ENCODE data around the gene BBC3. TPM values are rescaled to one million over a fixed set of nuclear protein-coding genes. Genes with fewer than 3 reads are reported as not detected.
A peak's percentile ranks its signal among the peaks of the same experiment; 100 is the strongest.

BBC3 gene
- total and polyA plus RNA-seq, 2 experiments from 2014 or later, result 23.4 to 31.9 TPM

DNA sequence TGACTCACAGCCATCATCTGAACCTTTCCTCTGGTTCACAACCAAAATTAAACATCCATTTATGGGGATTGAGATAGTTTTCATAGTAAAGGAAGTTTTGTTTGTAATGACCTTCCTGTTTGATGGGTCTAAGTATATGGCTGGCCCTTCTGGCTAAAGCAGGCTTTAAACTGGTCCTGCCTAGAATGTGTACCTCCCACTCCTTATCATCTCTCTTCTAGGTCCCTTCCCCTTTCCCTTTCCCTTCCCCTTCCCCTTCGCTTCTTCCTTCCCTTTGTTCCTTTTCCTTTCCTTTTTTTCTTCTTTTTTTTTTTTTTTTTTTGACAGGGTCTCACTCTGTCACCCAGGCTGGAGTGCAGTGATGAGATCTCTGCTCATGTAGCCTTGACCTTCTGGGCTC is 35.6 kb downstream of the BBC3 start:
- peaks cover 6% of the 10 kb centered on the region for H3K27me3 Mint-ChIP-seq (ENCODE audit: insufficient read depth, low read depth, poor library complexity)
- no peaks in the 10 kb centered on the region for H3K27me3 ChIP-seq (ENCODE audit: insufficient read depth)
- peaks cover 57% of the 10 kb centered on the region for H3K36me3 Mint-ChIP-seq (ENCODE audit: low read depth)
- no peak for TF ChIP-seq NANOG (IDR thresholded peaks at IDR 0.05; ENCODE audit: borderline replicate concordance)
- TF ChIP-seq, protein P1, sequence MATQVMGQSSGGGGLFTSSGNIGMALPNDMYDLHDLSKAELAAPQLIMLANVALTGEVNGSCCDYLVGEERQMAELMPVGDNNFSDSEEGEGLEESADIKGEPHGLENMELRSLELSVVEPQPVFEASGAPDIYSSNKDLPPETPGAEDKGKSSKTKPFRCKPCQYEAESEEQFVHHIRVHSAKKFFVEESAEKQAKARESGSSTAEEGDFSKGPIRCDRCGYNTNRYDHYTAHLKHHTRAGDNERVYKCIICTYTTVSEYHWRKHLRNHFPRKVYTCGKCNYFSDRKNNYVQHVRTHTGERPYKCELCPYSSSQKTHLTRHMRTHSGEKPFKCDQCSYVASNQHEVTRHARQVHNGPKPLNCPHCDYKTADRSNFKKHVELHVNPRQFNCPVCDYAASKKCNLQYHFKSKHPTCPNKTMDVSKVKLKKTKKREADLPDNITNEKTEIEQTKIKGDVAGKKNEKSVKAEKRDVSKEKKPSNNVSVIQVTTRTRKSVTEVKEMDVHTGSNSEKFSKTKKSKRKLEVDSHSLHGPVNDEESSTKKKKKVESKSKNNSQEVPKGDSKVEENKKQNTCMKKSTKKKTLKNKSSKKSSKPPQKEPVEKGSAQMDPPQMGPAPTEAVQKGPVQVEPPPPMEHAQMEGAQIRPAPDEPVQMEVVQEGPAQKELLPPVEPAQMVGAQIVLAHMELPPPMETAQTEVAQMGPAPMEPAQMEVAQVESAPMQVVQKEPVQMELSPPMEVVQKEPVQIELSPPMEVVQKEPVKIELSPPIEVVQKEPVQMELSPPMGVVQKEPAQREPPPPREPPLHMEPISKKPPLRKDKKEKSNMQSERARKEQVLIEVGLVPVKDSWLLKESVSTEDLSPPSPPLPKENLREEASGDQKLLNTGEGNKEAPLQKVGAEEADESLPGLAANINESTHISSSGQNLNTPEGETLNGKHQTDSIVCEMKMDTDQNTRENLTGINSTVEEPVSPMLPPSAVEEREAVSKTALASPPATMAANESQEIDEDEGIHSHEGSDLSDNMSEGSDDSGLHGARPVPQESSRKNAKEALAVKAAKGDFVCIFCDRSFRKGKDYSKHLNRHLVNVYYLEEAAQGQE (IDR thresholded peaks at IDR 0.05; ENCODE audit: unreplicated experiment), result no peak
- no peak for TF ChIP-seq CREB1 (CRISPR knock-in tag; IDR thresholded peaks at IDR 0.05; ENCODE audit: low read depth)
- TF ChIP-seq ZNF114 (CRISPR knock-in tag; IDR thresholded peaks at IDR 0.05), result no peak
- no peak for TF ChIP-seq ZNF331 (CRISPR knock-in tag; IDR thresholded peaks at IDR 0.05; ENCODE audit: low read depth)
- TF ChIP-seq CTCF (conservative IDR thresholded peaks at IDR 0.05; ENCODE audit: low read depth in 2 of 2), result no peak
- peaks cover 50% of the 10 kb centered on the region for H4K20me1 ChIP-seq (replicated peaks; ENCODE audit: insufficient read depth)
- H3K4me3 ChIP-seq, result no peak overlapping the region
- H3K36me3 ChIP-seq (ENCODE audit: insufficient read depth), result peaks cover 26% of the 10 kb centered on the region
- no peak overlapping the region for H3K4me3 Mint-ChIP-seq
- 0 out of 2 replicates have a peak overlapping the region, but pooled peaks have one; percentile 32 for H3K27ac ChIP-seq (ENCODE audit: low read depth)
- H3K79me2 ChIP-seq (replicated peaks; ENCODE audit: insufficient read depth), result peaks cover 31% of the 10 kb centered on the region
- no peaks in the 10 kb centered on the region for H3K9me3 Mint-ChIP-seq
- no peaks in the 10 kb centered on the region for H3K4me1 Mint-ChIP-seq
- H3K4me1 ChIP-seq (ENCODE audit: insufficient read depth), result no peaks in the 10 kb centered on the region
- H3K9me2 ChIP-seq (ENCODE audit: insufficient read depth), result no peaks in the 10 kb centered on the region
- no peak overlapping the region for H3K27ac Mint-ChIP-seq
- H3K4me2 ChIP-seq, result no peak overlapping the region
- peaks cover 29% of the 10 kb centered on the region for H3F3A ChIP-seq (replicated peaks; ENCODE audit: low read depth)
- H2AFZ ChIP-seq, result no peak overlapping the region
- DNase-seq (ENCODE audit: low spot score) (no peak), ATAC-seq (no peak)

- Mint-ChIP-seq H3K4me1 (peaks cover 6% of the 10 kb centered on the region), H3K27ac (peak overlapping the region; percentile 79), H3K36me3 (ENCODE audit: low read depth) (peaks cover 46% of the 10 kb centered on the region), H3K27me3 (ENCODE audit: insufficient read depth, low read depth, poor library complexity) (no peaks in the 10 kb centered on the region), H3K4me3 (no peak overlapping the region), H3K9me3 (no peaks in the 10 kb centered on the region)
- peaks cover 6% of the 10 kb centered on the region for H3K36me3 ChIP-seq (ENCODE audit: insufficient read depth)
- H3K4me2 ChIP-seq, result no peak overlapping the region
- no peaks in the 10 kb centered on the region for H3K9me2 ChIP-seq (ENCODE audit: insufficient read depth)
- H3K79me2 ChIP-seq (replicated peaks; ENCODE audit: insufficient read depth), result peaks cover 70% of the 10 kb centered on the region
- TF ChIP-seq STAT1 (IDR thresholded peaks at IDR 0.05; ENCODE audit: unreplicated experiment) (no peak), JUNB (IDR thresholded peaks at IDR 0.05; ENCODE audit: unreplicated experiment) (no peak), EZH2 (IDR thresholded peaks at IDR 0.05; ENCODE audit: low read depth, unreplicated experiment) (no peak), CTCF (conservative IDR thresholded peaks at IDR 0.05; ENCODE audit: low read depth in 2 of 2) (no peak), EZH2phosphoT487 (IDR thresholded peaks at IDR 0.05; ENCODE audit: unreplicated experiment) (no peak), CREB1 (CRISPR knock-in tag; IDR thresholded peaks at IDR 0.05; ENCODE audit: low read depth) (no peak)
- TF ChIP-seq, protein P2, sequence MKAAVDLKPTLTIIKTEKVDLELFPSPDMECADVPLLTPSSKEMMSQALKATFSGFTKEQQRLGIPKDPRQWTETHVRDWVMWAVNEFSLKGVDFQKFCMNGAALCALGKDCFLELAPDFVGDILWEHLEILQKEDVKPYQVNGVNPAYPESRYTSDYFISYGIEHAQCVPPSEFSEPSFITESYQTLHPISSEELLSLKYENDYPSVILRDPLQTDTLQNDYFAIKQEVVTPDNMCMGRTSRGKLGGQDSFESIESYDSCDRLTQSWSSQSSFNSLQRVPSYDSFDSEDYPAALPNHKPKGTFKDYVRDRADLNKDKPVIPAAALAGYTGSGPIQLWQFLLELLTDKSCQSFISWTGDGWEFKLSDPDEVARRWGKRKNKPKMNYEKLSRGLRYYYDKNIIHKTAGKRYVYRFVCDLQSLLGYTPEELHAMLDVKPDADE (IDR thresholded peaks at IDR 0.05), result no peak
- no peaks in the 10 kb centered on the region for H3K4me1 ChIP-seq (ENCODE audit: insufficient read depth)
- DNase-seq (ENCODE audit: low spot score) (no peak), ATAC-seq (no peak)
- H2AFZ ChIP-seq, result no peak overlapping the region
- H3K27me3 ChIP-seq (ENCODE audit: insufficient read depth), result no peaks in the 10 kb centered on the region
- peaks cover 57% of the 10 kb centered on the region for H4K20me1 ChIP-seq (replicated peaks; ENCODE audit: insufficient read depth)
- H3K4me3 ChIP-seq, result no peak overlapping the region
- H3F3A ChIP-seq (replicated peaks; ENCODE audit: low read depth), result peaks cover 47% of the 10 kb centered on the region
- peak overlapping the region; percentile 74 for H3K27ac ChIP-seq (ENCODE audit: low read depth)
Measured at GRCh38 chr19:47190167-47190727, 40.8 kb downstream of the BBC3 start.

Data from GM23338 (cell line).